Ishikawa (cell line): ENCODE measurements around the gene WNT2.

Experiments used
- CEBPB ChIP-seq: IDR thresholded peaks from 2 replicates; pipeline ENCODE4 v1.6.1; 2012
- EGR1 ChIP-seq: IDR thresholded peaks from 2 replicates; pipeline ENCODE4 v1.6.1; 2012
- EP300 ChIP-seq: IDR thresholded peaks from 2 replicates; pipeline ENCODE4 v1.6.1; 2012; ENCODE audit warnings: borderline replicate concordance
- FOXM1 ChIP-seq: IDR thresholded peaks from 2 replicates; pipeline ENCODE4 v1.6.1; 2012; ENCODE audit warnings: low read depth, borderline replicate concordance
- RAD21 ChIP-seq: IDR thresholded peaks from 2 replicates; pipeline ENCODE4 v1.6.1; 2012; ENCODE audit warnings: low read depth
- TAF1 ChIP-seq: IDR thresholded peaks from 2 replicates; pipeline ENCODE4 v1.6.1; 2012; ENCODE audit warnings: low read depth, mild to moderate bottlenecking
- TCF12 ChIP-seq: IDR thresholded peaks from 2 replicates; pipeline ENCODE4 v1.6.1; 2012; ENCODE audit warnings: low read depth
- TEAD4 ChIP-seq: IDR thresholded peaks from 2 replicates; pipeline ENCODE4 v1.6.1; 2012
- YY1 ChIP-seq: IDR thresholded peaks from 2 replicates; pipeline ENCODE4 v1.6.1; 2012; ENCODE audit warnings: low read depth
- TF ChIP-seq, protein P1 (sequence below): IDR thresholded peaks from 2 replicates; pipeline ENCODE4 v1.6.1; 2012; ENCODE audit warnings: low read depth, mild to moderate bottlenecking
- TF ChIP-seq, protein P2 (sequence below): IDR thresholded peaks from 2 replicates; pipeline ENCODE4 v1.6.1; 2012
- TF ChIP-seq, protein P3 (sequence below): IDR thresholded peaks from 2 replicates; pipeline ENCODE4 v1.6.1; 2012

DNA sequence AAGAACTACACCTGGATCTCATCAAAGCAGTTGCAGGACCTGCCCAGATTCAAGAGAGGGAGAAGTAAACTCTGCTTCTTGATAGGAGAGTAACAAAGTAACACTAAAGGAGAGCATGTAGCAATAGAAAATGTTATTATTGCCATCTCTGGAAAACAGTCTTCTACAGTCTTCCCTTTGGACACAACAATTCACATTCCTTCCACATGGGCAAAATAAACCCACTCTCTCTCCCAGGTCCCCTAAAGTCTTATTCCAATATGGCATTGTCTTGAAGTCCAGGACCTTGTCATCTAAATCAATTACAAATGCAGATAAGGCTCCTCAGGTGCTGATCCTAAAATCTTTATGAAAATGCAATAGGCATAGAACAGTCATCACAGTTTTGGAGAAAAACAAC lies 10.3 kb upstream of the WNT2 start:
- no peak for TF ChIP-seq TEAD4
- no peak for TF ChIP-seq EP300
- TF ChIP-seq, protein P1, sequence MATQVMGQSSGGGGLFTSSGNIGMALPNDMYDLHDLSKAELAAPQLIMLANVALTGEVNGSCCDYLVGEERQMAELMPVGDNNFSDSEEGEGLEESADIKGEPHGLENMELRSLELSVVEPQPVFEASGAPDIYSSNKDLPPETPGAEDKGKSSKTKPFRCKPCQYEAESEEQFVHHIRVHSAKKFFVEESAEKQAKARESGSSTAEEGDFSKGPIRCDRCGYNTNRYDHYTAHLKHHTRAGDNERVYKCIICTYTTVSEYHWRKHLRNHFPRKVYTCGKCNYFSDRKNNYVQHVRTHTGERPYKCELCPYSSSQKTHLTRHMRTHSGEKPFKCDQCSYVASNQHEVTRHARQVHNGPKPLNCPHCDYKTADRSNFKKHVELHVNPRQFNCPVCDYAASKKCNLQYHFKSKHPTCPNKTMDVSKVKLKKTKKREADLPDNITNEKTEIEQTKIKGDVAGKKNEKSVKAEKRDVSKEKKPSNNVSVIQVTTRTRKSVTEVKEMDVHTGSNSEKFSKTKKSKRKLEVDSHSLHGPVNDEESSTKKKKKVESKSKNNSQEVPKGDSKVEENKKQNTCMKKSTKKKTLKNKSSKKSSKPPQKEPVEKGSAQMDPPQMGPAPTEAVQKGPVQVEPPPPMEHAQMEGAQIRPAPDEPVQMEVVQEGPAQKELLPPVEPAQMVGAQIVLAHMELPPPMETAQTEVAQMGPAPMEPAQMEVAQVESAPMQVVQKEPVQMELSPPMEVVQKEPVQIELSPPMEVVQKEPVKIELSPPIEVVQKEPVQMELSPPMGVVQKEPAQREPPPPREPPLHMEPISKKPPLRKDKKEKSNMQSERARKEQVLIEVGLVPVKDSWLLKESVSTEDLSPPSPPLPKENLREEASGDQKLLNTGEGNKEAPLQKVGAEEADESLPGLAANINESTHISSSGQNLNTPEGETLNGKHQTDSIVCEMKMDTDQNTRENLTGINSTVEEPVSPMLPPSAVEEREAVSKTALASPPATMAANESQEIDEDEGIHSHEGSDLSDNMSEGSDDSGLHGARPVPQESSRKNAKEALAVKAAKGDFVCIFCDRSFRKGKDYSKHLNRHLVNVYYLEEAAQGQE: no peak
- TF ChIP-seq, protein P2, sequence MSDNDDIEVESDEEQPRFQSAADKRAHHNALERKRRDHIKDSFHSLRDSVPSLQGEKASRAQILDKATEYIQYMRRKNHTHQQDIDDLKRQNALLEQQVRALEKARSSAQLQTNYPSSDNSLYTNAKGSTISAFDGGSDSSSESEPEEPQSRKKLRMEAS: no peak
- TF ChIP-seq YY1: no peak
- TF ChIP-seq TCF12: no peak
- TF ChIP-seq EGR1: no peak
- no peak for TF ChIP-seq TAF1
- no peak for TF ChIP-seq RAD21
- TF ChIP-seq, protein P3, sequence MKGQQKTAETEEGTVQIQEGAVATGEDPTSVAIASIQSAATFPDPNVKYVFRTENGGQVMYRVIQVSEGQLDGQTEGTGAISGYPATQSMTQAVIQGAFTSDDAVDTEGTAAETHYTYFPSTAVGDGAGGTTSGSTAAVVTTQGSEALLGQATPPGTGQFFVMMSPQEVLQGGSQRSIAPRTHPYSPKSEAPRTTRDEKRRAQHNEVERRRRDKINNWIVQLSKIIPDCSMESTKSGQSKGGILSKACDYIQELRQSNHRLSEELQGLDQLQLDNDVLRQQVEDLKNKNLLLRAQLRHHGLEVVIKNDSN: no peak
- TF ChIP-seq CEBPB: no peak
- TF ChIP-seq FOXM1: no peak
